Kidney (tissue), 14 donors: Measurements from ENCODE around the gene CYSLTR1. TPM values are rescaled to one million over a fixed set of nuclear protein-coding genes. Genes with fewer than 3 reads are reported as not detected.

Experiments used
- DNase-seq, 5 donors: peaks; one replicate each; pipeline ENCODE4 v3.0.0-alpha.2; 2013 to 2020
- FAIRE-seq: peaks from 2 replicates; lab custom pipeline; 2012; peaks lifted over from hg19 to GRCh38; lab: Jason Lieb, UNC
- H3K27ac ChIP-seq, 2 donors: one replicate each; pipeline ENCODE4 v1.7.0; 2013; ENCODE audit warnings: low read depth in 2 of 2, low read length in 2 of 2, inconsistent platforms in 1 of 2
- H3K27me3 ChIP-seq: one replicate; pipeline ENCODE4 v1.7.1; 2013; ENCODE audit warnings: low read length, inconsistent platforms; ENCODE audit not compliant: control insufficient read depth, insufficient read depth
- H3K36me3 ChIP-seq, 3 donors: one replicate each; pipeline versions ENCODE4 v1.7.0 to v1.7.1; 2013; ENCODE audit warnings: low read length in 3 of 3, control low read depth in 1 of 3, inconsistent platforms in 1 of 3; ENCODE audit not compliant: insufficient read depth in 3 of 3, control insufficient read depth in 2 of 3
- H3K4me1 ChIP-seq, 3 donors: one replicate each; pipeline versions ENCODE4 v1.7.0 to v1.7.1; 2013; ENCODE audit warnings: low read length in 3 of 3, inconsistent platforms in 1 of 3, low read depth in 1 of 3; ENCODE audit not compliant: control insufficient read depth in 2 of 3, insufficient read depth in 2 of 3
- H3K4me3 ChIP-seq, 3 donors: one replicate each; pipeline versions ENCODE4 v1.7.0 to v1.8.1; 2013; ENCODE audit warnings: low read length in 3 of 3, control low read depth in 1 of 3, inconsistent platforms in 1 of 3
- H3K9ac ChIP-seq, 3 donors: one replicate each; pipeline versions ENCODE4 v1.7.0 to v1.7.1; 2013; ENCODE audit warnings: low read length in 3 of 3, control low read depth in 1 of 3, inconsistent platforms in 1 of 3
- H3K9me3 ChIP-seq, 3 donors: one replicate each; pipeline versions ENCODE4 v1.7.0 to v1.7.1; 2013; ENCODE audit warnings: low read length in 3 of 3, control low read depth in 1 of 3, inconsistent platforms in 1 of 3; ENCODE audit not compliant: control insufficient read depth in 2 of 3, insufficient read depth in 1 of 3
- CTCF ChIP-seq: IDR thresholded peaks from 3 replicates; pipeline ENCODE4 v1.5.1; 2012; ENCODE audit warnings: mild to moderate bottlenecking, moderate library complexity, borderline replicate concordance; ENCODE audit not compliant: insufficient read depth; ENCODE audit errors: extremely low read depth
- intact Hi-C: fragments of 100-400 bp; cut with DNase I; formaldehyde crosslinking; loops from one replicate; pipeline ENCODE4 v1.11.1; 2022
- polyA plus RNA-seq: library from polyadenylated mRNA; stranded (reverse); fragments of 350-450 nt; fragmentation: Illumina TruSeq; extraction: RNeasy Lipid Tissue Mini Kit (QIAGEN cat#74804); gene quantifications from one replicate; pipeline ENCODE4 v1.2.3, GENCODE V29; 2014; ENCODE audit warnings: low read depth, low replicate concordance; ENCODE audit not compliant: insufficient read depth
- total RNA-seq: library from RNA; stranded (reverse); fragmentation: NEBNext Ultra II Directional; extraction: Animal tissue kit (Norgen Biotek cat#: 25700); gene quantifications from one replicate; pipeline ENCODE4 v1.2.1, GENCODE V29; 2021
- donor health status: control.
- donor health status: control.
- donor health status: control.
- donor health status: control.
- donor health status: control.
- donor health status: DM: yes; HTN: yes; CAD: no.
- donor health status: Normal renal cell carcinoma (clear cell type).

CYSLTR1 gene
- total and polyA plus RNA-seq, 2 donors from 2014 or later: 1.5 to 5.5 TPM

GRCh38 chrX:78331708-78332107 is 4.3 kb upstream of the CYSLTR1 start:
- no peak overlapping the region for H3K27ac ChIP-seq
- H3K9ac ChIP-seq: no peak overlapping the region
- intact Hi-C loops: no loop called here
- FAIRE-seq (no peak), DNase-seq (no peak)
- H3K36me3 ChIP-seq: no peaks in the 10 kb centered on the region
- H3K27me3 ChIP-seq: no peaks in the 10 kb centered on the region
- TF ChIP-seq CTCF: no peak
- no peak overlapping the region for H3K4me3 ChIP-seq
- H3K9me3 ChIP-seq: no peaks in the 10 kb centered on the region
- no peaks in the 10 kb centered on the region for H3K4me1 ChIP-seq

GRCh38 chrX:78330540-78330939 is 3.1 kb upstream of the CYSLTR1 start:
- no peak overlapping the region for H3K4me3 ChIP-seq
- DNase-seq (no peak), FAIRE-seq (no peak)
- H3K36me3 ChIP-seq: no peaks in the 10 kb centered on the region
- no peaks in the 10 kb centered on the region for H3K27me3 ChIP-seq
- H3K4me1 ChIP-seq: no peaks in the 10 kb centered on the region
- no peak for TF ChIP-seq CTCF
- intact Hi-C loops: no loop called here
- no peak overlapping the region for H3K27ac ChIP-seq
- no peak overlapping the region for H3K9ac ChIP-seq
- no peaks in the 10 kb centered on the region for H3K9me3 ChIP-seq

- Histone ChIP-seq H3K36me3 (no peaks in the 10 kb centered on the region), H3K9me3 (no peaks in the 10 kb centered on the region), H3K4me3 (no peak overlapping the region), H3K27ac (no peak overlapping the region), H3K27me3 (no peaks in the 10 kb centered on the region), H3K4me1 (no peaks in the 10 kb centered on the region), H3K9ac (no peak overlapping the region)
- no peak for TF ChIP-seq CTCF
- FAIRE-seq: no peak
- intact Hi-C loops: no loop called here
- no peak for DNase-seq
These were observed 2.7 kb upstream of the CYSLTR1 start for GRCh38 chrX:78330068-78330467.

- no peaks in the 10 kb centered on the region for H3K9me3 ChIP-seq
- no peaks in the 10 kb centered on the region for H3K27me3 ChIP-seq
- no peak for TF ChIP-seq CTCF
- H3K4me1 ChIP-seq: no peaks in the 10 kb centered on the region
- H3K4me3 ChIP-seq: no peak overlapping the region
- no peaks in the 10 kb centered on the region for H3K36me3 ChIP-seq
- no peak overlapping the region for H3K9ac ChIP-seq
- DNase-seq (no peak), FAIRE-seq (no peak)
- intact Hi-C loops: no loop called here
- H3K27ac ChIP-seq: no peak overlapping the region
These were observed 2.1 kb upstream of the CYSLTR1 start for GRCh38 chrX:78329486-78329885.
